Fibroblast of the conjunctiva (primary cell): ENCODE data around the gene HS3ST6.
"Not testable (repeated sequence)": the region's sequence is repeated elsewhere in the genome, so short reads cannot be mapped to it uniquely, and the experiment has no call there.

Source experiments
- DNase-seq: peaks from one replicate; pipeline ENCODE4 v3.0.0-alpha.2; 2010; ENCODE audit warnings: low read depth

HS3ST6 gene

GRCh38 chr16:1877089-1877488, 41.1 kb downstream of the HS3ST6 start:
- no peak for DNase-seq

- no peak for DNase-seq
These were observed 41.7 kb downstream of the HS3ST6 start for GRCh38 chr16:1876468-1876867.

DNA sequence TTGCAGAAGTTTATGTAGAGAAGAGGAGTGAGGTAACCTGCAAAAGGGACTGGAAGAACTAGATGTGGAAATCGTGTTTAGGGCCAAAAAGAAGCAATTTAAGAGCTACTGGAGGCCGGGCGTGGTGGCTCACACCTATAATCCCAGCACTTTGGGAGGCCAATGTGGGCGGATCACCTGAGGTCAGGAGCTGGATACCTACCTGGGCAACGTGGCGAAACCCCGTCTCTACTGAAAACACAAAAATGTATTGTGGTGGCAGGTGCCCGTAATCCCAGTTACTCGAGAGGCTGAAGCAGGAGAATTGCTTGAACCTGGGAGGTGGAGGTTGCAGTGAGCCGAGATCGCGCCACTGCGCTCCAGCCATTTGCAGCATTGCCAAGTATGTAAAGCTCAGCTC, 42.1 kb downstream of the HS3ST6 start:
- DNase-seq: not testable (repeated sequence)

- DNase-seq: no peak
These were observed 43.4 kb downstream of the HS3ST6 start for GRCh38 chr16:1874854-1875253.

- DNase-seq: no peak
These were observed 46.1 kb downstream of the HS3ST6 start, which contains the start of gene MEIOB for GRCh38 chr16:1871974-1872635. TSS of gene MEIOB (minus strand) at chr16:1872164. CDS start at chr16:1868175, 3,989 bp downstream.

DNA sequence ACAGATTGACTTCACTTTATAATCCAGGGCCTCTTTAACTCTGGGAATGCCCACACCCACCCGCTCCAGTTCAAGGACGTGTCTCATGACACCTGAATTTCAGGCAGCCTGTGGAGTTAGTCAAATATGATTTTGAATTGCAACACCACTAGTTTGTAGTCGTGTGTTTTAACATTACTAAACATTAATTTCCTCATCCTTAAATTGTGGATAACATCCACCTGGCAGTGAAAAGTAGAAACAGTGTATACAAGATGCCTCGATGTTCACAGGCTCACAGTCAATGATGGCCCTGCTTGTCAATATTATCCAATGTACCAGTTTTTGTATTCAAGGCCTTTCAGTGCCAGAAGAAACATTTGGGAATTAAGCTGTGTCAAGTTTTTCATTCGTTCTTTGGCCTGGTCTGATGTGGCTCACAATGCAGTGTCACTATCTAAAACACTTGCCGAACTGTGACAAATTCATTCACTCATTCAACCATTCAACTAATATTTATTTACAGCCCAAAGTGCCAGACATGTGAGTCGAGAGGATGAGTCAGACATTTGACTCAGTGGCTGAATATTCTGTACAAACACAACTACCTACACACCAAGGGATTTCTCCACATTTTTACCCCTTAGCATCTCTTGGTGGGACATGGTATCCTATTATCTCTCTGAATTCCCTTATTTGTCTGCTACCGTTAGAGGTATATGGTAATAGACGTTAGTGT, 47.7 kb downstream of the HS3ST6 start:
- DNase-seq: no peak

GRCh38 chr16:1865902-1866690, 52.1 kb downstream of the HS3ST6 start:
- no peak for DNase-seq

DNA sequence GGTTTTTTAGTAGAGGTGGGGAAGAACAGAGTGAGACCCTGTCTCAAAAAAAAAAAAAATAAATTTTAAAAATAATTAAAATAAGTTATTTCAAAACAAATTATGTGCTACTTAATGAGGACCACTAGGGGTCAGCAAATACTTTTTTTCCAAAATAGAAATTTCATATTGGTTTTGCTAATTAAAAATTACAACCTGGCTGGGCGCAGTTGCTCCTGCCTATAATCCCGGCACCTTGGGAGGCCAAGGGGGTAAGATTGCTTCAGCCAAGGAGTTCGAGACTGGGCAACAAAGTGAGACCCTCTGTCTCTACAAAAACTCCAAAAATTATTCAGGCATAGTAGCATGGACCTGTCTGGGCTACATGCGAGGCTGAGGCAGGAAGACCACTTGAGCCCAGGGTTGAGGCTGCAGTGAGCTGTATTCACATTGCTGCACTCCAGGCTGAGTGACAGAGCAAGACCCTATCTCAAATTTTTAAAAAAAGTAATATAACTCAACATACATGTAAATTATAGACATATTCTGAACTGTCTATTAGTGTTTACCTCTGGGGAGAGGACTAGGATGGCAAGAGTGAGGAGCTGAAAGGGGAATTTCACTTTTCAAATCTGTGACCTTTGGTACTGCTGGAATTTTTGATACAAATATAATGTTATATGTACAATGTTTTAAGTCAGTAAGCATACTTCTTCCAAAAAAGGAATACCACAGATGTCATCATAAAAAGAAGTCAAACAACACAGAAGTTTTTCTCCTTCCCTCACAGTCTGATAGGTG, 54.3 kb downstream of the HS3ST6 start:
- peak; percentile 31 for DNase-seq

DNA sequence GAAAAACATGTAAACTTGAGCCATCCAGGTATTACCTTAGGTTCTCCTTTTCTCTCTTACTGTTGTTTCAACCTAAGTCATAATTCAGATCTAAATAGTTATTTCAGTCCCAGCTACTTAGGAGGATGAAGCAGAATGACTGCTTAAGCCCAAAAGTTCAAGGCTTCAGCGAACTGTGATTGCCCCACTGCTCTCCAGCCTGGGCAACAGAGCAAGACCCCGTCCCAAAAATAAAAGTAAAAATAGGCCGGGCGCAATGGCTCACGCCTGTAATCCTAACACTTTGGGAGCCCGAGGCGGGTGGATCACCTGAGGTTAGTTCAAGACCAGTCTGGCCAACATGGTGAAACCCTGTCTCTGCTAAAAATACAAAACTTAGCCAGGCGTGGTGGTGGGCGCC, 55.8 kb downstream of the HS3ST6 start:
- no peak for DNase-seq

DNA sequence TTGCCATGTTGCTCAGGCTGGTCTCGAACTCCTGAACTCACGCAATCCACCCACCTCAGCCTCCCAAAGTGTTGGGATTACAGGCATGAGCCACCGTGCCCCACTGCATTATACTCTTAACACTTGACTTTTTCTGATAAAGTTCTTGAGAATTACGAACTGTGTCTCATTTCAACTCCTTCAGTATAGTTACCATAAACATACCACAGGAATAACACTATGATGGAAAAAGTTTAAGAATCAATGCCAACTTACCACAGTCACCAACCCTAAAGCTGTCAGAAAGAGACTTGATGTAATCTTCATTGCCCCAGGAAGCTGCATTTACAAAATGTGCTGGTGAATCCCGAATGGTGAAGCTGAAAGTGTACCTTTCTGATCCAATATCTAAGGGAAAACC, 56.5 kb downstream of the HS3ST6 start:
- DNase-seq: no peak
